ENCODE data around the gene PRKAR2B.

The PRKAR2B gene

GRCh38 chr7:107158028-107158427 lies 113.5 kb downstream of the PRKAR2B start:
- no peak for DNase-seq (ENCODE audit: low spot score)

DNA sequence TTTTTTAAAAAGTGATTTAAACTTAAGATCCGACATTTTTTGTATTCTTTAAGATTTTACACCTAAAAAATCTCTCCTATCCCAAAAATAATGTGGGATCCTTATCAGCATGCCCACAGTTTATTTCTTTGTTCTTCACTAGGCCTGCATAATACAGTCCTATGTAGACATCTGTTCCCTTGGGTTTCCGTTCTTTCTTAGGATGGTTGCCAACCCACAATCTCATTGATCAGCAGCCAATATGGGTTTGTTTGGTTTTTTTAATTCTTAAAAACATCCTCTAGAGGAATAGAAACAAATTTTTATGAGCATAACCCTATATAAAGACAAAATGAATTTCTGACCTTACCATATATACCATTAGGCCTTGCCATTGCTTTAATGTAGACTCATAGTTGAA lies 115.9 kb downstream of the PRKAR2B start:
- no peak for DNase-seq (ENCODE audit: low spot score)

DNA sequence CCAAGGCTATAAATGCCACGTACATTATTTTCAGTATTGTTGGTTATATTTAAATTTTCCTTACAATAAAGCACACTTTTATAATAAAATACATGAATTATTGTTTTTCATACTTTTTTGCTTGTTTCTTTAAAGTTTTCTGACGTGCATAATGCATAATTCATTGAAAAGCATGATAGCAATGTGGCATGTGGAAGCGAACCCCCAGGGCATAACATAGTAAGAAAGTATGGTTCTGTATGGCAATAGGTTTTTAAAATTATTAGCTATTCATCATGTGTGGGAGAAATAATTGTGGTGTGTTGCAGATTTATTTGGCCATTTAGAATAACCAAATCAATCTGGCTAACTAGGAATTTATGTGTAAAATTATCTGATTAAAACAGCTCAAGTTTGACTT lies 116.9 kb downstream of the PRKAR2B start:
- DNase-seq (ENCODE audit: low spot score) = no peak

- DNase-seq (ENCODE audit: low spot score) = peak; percentile 59
Measured at GRCh38 chr7:107162475-107162874, 118.0 kb downstream of the PRKAR2B start.

- DNase-seq (ENCODE audit: low spot score) = no peak
Measured at GRCh38 chr7:107164092-107164491, 119.6 kb downstream of the PRKAR2B start.

DNA sequence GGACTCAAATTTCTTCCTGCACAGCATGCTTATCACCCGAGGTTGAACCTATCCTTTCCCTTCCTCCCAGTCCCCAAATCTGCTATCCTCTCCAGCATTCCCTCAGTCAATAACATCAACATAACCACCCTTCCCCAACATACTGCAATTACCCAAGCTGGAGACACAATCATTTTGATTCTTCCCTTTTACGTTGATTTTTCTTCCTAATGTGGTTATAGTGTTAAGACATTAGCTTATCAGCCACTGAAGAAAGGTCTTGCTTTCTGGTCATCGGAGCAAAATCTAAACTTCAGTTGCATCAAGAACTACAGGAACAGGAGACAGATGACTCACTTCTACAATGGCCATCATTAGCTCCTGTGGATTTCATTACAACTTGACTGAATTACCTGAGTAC lies 120.8 kb downstream of the PRKAR2B start:
- no peak for DNase-seq (ENCODE audit: low spot score)

GRCh38 chr7:107166736-107167426 lies 122.4 kb downstream of the PRKAR2B start:
- no peak for DNase-seq (ENCODE audit: low spot score)

- peak; percentile 86 for DNase-seq (ENCODE audit: low spot score)
Measured at GRCh38 chr7:107167483-107168232, 123.2 kb downstream of the PRKAR2B start.

DNA sequence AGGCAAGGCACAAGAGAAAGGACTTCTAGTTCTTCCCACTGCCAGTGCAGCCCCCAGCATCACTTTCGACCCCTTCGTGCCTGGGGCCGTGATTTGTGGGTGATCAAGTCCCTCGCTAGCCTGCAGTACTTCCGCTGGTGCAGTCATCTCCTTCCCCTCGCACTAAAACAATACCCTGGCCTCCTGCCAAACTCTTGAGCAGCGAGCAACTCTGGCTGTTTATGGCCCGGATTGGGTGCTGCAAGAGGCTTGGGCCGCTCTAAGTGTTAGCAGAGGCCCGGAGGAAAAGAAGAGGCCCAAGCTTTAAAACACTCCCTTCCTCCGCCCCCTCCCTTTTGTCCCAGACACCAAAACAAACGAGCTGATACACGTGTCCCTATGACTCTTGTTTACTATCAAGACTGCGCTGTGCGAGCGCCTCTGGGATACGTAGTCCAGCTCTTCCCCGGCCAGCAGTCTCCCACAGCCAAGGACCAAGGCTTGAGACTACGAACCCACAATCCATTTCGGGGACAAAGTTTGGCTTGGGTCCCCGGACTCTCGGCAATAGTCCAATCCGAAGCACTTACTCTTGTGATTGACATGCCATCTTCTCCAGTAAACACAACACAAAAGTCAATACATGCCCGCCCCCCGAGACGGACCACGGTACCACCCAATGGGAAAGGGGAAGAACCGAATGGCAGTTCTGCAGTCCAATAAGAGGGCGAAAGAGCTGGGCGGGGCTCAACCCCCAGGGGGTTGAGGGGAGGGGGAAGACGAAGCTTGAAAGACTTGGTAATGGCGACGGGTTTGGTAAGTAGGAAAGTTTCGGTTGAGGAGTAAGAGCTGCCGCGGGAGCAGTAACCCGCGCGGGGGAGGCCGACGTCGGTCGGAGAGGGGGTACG lies 124.0 kb downstream of the PRKAR2B start, which contains the start of gene HBP1:
TSS of gene HBP1 (plus strand) at position 771 of the 887 bp plus-strand sequence. CDS start 10,891 bp downstream, outside the sequence.
- DNase-seq (ENCODE audit: low spot score) = peak; percentile 99

DNA sequence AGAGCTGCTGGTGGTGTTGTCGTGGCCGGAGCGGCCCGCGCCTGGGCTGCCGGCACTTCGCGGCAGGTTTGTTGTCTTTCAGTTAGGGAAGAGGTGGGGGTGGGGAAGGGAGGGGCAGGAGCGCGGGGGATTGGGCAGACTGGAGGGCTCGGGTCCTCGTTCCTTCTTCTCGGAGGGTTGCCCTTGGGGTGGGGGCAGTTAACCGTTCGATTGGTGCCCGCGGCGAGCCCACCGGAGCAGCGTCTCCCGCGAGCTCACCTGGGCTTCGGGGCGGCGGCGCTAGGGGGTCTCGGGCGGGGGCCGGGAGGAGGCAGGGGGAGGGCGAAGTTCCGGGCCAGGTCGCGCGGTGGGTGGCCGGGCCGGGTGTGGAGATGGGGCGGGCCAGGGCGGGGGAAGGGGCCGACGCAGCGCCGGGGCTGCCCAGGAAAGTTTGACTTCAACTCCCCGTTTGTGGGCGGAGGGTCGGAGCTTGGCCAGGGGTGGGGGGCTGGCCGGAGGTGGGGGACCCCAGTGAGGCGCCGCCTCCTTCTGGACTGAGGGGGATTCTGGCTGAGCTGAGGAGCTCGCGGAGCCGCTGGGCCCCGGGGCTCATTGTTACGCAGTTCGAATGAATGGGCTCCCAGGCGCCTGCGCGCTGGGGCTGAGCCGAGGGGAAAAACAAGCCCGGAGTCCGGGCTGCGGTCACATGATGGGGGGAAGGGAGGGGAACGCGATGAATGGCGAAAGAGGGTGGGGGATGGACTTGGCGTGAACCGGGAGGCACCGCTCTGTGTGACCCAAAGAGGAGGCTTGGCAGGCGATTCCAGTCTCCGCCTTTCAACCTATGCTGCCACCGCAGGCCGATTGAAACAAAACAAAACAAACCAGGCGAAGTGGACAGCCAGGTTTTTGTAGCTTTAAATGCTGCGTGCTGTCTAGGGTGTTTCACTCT lies 124.9 kb downstream of the PRKAR2B start:
- peak; percentile 94 for DNase-seq (ENCODE audit: low spot score)

DNA sequence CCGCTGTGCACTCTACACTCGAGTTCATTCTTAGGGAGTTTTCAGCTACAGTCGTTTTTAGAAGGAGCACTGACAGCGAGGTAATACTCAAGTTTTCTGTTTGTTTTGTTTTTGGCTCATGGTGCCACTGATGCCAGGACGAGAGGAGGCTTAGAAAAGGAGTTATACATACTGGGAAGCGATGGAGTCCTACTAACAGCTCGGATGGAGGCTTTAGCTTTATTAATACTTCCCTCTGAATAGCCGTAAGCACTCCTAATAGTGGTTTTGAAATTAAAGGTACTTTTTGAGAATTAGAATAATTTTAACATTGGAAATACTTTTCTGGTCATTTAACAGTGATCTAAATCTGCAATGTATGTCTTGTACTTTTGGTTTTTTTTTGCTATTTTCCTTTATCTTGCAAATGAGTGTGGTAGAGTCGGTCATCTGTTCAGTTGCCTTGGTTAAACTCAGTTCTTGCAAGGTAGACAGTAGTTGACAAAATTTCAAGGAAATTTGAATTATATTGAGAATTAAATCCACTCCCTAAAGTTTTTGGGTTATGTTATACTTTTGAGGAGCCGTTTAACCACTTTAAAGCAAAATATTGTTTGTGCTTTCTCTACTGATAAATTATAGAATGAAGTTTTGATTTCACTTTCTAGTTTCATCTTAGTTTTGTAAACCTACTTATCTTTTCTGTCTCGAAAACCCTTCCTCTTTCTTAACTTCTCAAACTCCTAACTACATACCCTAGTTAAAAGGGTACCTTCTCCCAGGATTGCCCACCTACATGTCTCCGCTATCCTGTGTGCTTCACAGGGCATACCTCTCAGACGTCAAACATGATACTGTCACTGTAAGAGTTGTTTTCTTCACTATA lies 125.8 kb downstream of the PRKAR2B start:
- DNase-seq (ENCODE audit: low spot score) = no peak

DNA sequence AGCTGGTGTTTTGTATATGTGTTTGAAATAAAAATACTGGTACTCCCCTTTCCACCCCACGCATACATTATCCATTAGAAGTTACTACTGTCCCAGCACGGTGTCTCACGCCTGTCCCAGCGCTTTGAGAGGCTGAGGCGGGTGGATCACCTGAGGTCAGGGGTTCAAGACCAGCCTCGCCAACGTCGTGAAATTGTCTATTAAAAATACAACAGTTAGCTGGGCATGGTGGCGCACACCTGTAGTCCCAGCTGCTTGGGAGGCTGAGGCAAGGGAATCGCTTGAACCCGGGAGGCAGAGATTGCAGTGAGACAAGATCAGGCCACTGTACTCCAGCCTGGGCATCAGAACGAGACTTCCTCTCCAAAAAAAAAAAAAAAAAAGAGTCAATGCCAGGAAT lies 127.0 kb downstream of the PRKAR2B start:
- no peak for DNase-seq (ENCODE audit: low spot score)

DNA sequence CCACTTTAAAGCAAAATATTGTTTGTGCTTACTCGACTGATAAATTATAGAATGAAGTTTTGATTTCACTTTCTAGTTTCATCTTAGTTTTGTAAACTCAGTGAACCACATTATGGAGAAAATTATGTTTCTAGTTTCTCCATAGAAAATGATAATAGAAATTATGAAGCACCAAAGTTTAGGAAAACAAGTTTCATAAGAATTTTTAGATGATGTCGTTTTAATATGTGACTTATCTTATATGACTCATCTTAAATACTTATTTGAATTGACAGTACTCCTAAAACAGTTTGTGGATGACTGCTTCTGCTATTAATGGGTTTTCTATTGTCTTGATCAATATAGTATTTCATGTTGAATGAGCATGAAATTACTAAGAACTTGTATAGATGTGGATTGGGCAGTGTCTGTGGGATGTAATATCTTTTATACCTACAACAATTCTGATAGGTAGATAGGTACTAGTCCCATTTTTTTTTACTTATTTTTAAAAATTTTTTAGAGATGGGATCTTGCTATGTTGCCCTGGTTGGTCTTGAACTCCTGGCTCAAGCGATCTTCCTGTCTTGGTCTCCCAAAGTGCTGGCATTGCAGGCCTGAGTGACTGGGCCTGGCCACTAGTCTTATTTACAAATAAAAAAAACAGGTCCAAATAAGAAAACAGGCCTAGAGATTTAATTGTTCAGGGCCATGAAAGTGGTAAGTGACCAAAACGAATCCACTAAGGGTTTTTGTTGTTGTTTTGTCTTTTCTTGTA lies 127.9 kb downstream of the PRKAR2B start:
- DNase-seq (ENCODE audit: low spot score) = no peak

DNA sequence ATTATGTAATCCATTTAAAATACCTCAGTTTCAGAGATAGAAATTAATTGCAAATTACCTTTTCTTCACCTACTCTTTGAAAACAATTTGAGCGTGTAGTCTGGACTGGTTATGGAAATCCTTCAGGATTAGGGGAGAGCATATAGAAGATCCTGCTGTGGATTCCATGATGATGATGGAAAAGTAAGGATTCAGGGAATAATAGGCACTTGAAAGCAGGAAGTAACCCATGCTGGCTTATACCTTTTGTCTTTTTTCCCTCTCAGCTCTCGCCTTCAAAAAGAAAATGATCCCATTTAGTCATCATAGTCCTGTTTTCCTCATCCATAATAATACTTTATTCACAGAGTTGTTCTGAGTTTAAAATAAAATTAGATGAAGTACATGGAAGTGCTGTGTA lies 128.7 kb downstream of the PRKAR2B start:
- DNase-seq (ENCODE audit: low spot score) = no peak

DNA sequence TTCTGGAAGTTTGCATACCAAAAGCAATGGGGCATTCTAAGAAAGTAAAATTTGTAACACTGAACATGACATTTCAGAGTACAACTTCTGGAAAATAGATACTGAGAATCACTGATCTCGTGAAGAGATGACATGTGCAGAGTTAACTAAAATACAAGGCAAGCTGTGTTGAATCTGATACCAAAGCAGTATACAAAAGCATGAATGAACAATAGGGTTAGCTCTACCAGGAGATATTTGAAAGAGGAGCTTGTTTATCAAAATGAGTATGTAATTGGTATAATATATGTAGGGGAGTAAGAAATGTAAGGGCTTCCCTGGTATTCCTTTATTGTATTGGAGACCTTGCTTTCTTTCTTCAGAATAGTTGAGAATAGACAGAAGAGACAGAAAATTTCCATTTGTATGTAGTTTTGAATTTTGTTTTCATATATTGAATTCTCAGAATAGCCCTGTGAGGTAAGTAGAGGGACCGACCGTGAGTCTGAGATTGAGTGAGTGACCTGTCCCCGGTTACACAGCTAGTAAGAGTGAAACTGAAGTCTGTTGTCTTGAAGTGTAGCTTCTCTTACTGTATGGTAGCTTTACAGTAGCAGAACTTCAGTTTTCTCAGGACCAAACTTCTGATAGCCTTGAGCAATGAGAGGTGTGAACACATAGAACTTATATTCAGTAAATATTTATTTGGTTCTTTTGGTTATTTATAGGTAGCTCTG lies 129.3 kb downstream of the PRKAR2B start:
- DNase-seq (ENCODE audit: low spot score) = peak; percentile 87

DNA sequence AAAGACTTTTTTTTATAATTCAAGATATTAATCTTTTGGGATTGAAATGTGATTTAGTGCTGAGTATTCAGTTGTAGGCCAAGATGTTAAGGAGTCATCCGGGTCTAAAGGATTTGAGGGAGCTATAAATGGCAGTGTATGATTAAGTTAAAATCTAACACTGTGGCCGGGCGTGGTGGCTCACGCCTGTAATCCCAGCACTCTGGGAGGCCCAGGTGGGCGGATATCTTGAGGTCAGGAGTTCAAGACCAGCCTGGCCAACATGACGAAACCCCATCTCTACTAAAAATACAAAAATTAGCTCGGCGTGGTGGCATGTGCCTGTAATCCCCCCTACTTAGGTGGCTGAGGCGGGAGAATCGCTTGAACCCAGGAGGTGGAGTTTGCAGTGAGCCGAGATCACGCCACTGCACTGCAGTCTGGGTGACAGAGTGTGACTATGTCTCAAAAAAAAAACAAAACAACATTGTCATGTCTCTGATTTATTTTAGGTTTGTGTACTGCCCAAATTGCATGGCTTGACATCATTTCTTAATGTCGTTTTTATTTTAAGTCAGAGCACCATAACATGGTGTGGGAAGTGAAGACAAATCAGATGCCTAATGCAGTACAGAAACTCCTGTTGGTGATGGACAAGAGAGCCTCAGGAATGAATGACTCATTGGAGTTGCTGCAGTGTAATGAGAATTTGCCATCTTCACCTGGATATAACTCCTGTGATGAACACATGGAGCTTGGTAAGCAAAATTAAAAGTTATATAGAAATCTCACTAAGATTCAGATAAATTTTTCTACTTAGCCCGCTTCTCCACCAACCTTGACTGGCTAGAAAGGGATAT lies 135.0 kb downstream of the PRKAR2B start:
- no peak for DNase-seq (ENCODE audit: low spot score)

DNA sequence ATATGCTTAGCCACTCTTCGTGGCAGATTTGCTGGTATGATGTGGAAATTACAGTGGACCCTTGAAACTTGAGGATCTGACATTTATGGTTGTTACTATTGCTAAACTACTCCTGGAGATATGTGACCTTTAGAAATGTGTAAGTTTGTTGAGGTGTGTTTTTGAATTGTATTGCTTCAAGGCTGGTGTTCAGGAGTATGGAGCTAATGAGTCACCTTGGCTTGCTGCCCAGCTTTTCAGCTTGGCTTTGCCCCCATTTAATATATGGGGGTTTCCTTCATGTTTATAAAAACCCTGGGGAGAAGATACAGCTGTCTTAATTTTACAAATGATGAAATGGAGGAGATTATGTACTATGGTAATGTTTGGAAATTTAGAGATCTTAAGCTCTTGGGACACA lies 135.9 kb downstream of the PRKAR2B start:
- no peak for DNase-seq (ENCODE audit: low spot score)

DNA sequence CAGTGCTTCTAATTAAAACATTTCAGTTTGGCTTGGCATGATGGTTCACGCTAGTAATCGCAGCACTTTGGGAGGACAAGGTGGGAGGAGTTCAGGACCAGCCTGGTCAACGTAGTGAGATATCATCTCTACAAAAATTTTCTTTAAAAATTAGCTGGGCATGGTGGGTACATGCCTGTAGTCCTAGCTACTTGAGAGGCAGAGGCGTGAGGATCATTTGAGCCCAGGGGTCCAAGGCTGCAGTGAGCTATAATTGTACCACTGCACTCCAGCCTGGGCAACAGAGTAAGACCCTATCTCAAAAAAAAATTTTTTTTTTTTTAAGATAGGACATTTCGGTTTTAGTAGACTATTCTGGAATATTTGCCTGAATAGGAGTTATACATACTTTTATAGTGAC lies 136.7 kb downstream of the PRKAR2B start:
- DNase-seq (ENCODE audit: low spot score) = no peak

Data from COLO829 (cell line).